ENCODE results near the gene BOD1.

GRCh38 chr5:173627860-173628392 lies 11.5 kb upstream of the BOD1 start:
- no peak for TF ChIP-seq YY1 (IDR thresholded peaks at IDR 0.05; ENCODE audit: insufficient read depth, insufficient read length)
- no peak for TF ChIP-seq ZNF274 (IDR thresholded peaks at IDR 0.05; ENCODE audit: low read depth, low read length)
